Suprapubic skin (tissue), 4 donors: ENCODE measurements around the gene EPGN. TPM values are rescaled to one million over a fixed set of nuclear protein-coding genes. Genes with fewer than 3 reads are reported as not detected.

Experiments
- DNase-seq, 2 donors: peaks; one replicate each; pipeline ENCODE4 v3.0.0-alpha.2; 2019; ENCODE audit warnings: low spot score in 2 of 2
- H3K27ac ChIP-seq: fragments of 200-600 bp; sonication (generic); one replicate; pipeline ENCODE4 v1.5.1; 2019
- H3K27me3 ChIP-seq: fragments of 200-600 bp; sonication (generic); one replicate; pipeline ENCODE4 v1.5.1; 2019
- H3K36me3 ChIP-seq: fragments of 200-600 bp; sonication (generic); one replicate; pipeline ENCODE4 v1.5.1; 2019
- H3K4me1 ChIP-seq: fragments of 200-600 bp; sonication (generic); one replicate; pipeline ENCODE4 v1.5.1; 2019
- H3K4me3 ChIP-seq: fragments of 200-600 bp; sonication (generic); one replicate; pipeline ENCODE4 v1.5.1; 2019; ENCODE audit warnings: mild to moderate bottlenecking
- H3K9me3 ChIP-seq: fragments of 200-600 bp; sonication (generic); one replicate; pipeline ENCODE4 v1.5.1; 2019
- EP300 ChIP-seq: sonication (generic); formaldehyde crosslinking; IDR thresholded peaks from one replicate; pipeline ENCODE4 v1.6.1; 2017; ENCODE audit warnings: antibody characterized with exemption
- POLR2A ChIP-seq, 2 donors: fragments of 450-650 bp; IDR thresholded peaks; one replicate each; pipeline ENCODE4 v1.6.1; 2017; ENCODE audit warnings: antibody characterized with exemption in 2 of 2, mild to moderate bottlenecking in 2 of 2, moderate library complexity in 2 of 2
- POLR2AphosphoS5 ChIP-seq, 3 donors: sonication (generic); formaldehyde crosslinking; IDR thresholded peaks; one replicate each; pipeline ENCODE4 v1.6.1; 2017; ENCODE audit warnings: antibody characterized with exemption in 3 of 3
- WGBS: methylation state at CpG from one replicate; pipeline ENCODE4 v1.1.5; 2018; 5-methylcytosine and 5-hydroxymethylcytosine counted together
- total RNA-seq, 4 donors: library from RNA; depleted of rRNA; stranded (reverse); fragments of >200 nt; gene quantifications; one replicate each; pipeline ENCODE4 v1.1.0, GENCODE V29; 2016
- TF ChIP-seq, protein P1 (sequence below), 2 donors: fragments of 200-600 bp in 1 of 2; fragments of 450-650 bp in 1 of 2; sonication (generic) in 1 of 2; IDR thresholded peaks; one replicate each; pipeline ENCODE4 v1.5.1; 2016 to 2019; ENCODE audit warnings: antibody characterized with exemption in 2 of 2, mild to moderate bottlenecking in 1 of 2, moderate library complexity in 1 of 2

Gene EPGN
- total RNA-seq, 4 donors from 2014 or later: 8.8 to 28.2 (median 16.5) TPM

- H3K36me3 ChIP-seq: no peaks in the 10 kb centered on the region
- H3K4me1 ChIP-seq: no peaks in the 10 kb centered on the region
- TF ChIP-seq EP300: no peak
- H3K27me3 ChIP-seq: no peaks in the 10 kb centered on the region
- H3K9me3 ChIP-seq: no peaks in the 10 kb centered on the region
- no peak overlapping the region for H3K4me3 ChIP-seq
- DNase-seq: no peak
- H3K27ac ChIP-seq: no peak overlapping the region
Measured at GRCh38 chr4:74266081-74266480, 42.2 kb upstream of the EPGN start.

DNA sequence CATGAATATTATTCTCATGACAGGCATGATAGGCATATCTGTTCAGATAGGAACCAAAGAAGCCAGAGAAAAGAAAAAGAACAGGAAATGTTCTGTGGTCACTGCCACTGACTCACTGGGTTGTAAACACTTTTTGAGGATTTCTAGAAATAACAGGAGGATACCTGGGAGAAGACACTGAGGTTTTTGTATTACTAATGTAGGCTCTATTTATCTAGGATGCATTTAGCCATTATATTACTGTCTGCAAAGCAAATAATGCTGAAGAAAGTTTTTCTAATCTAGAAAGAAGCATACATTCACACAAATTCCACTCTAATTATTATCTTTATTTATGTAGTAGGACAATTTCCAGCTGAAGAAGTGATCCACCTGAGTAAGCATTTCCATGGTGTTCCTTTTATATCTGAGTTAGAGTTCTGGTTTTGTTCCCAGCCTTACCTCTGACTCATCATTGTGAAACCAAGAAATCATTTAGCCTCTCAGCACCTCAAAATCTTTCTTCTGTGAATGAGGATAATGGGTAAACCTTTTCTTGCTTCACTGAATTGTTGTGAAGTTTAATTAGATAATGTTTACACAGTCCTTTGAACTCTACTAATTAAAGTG is 40.2 kb upstream of the EPGN start:
- H3K9me3 ChIP-seq: no peaks in the 10 kb centered on the region
- no peaks in the 10 kb centered on the region for H3K36me3 ChIP-seq
- no peak overlapping the region for H3K27ac ChIP-seq
- no peak overlapping the region for H3K4me3 ChIP-seq
- DNase-seq: no peak
- TF ChIP-seq POLR2AphosphoS5 (IDR thresholded peaks at IDR 0.05) (no peak), POLR2A (IDR thresholded peaks at IDR 0.05) (no peak), EP300 (no peak)
- TF ChIP-seq, protein P1, sequence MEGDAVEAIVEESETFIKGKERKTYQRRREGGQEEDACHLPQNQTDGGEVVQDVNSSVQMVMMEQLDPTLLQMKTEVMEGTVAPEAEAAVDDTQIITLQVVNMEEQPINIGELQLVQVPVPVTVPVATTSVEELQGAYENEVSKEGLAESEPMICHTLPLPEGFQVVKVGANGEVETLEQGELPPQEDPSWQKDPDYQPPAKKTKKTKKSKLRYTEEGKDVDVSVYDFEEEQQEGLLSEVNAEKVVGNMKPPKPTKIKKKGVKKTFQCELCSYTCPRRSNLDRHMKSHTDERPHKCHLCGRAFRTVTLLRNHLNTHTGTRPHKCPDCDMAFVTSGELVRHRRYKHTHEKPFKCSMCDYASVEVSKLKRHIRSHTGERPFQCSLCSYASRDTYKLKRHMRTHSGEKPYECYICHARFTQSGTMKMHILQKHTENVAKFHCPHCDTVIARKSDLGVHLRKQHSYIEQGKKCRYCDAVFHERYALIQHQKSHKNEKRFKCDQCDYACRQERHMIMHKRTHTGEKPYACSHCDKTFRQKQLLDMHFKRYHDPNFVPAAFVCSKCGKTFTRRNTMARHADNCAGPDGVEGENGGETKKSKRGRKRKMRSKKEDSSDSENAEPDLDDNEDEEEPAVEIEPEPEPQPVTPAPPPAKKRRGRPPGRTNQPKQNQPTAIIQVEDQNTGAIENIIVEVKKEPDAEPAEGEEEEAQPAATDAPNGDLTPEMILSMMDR (IDR thresholded peaks at IDR 0.05): no peak
- H3K27me3 ChIP-seq: no peaks in the 10 kb centered on the region
- no peaks in the 10 kb centered on the region for H3K4me1 ChIP-seq

DNA sequence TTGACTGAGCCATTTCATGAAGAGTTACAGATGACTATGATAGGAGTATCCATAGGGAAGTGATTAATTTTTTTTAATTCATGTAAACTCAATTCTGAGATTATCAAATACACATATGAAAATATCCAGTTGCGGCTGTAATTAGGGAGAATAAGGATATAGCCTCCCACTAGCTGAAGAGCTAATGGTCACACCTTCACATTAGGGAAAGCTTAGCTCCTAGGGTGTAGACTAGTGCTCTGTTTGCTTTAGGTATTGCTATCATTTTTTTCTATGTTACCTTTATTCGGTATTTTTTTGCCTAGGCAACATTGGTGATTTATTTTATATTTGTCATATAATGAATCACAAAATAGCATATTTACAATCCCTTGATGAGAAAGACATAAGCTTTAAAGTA is 39.6 kb upstream of the EPGN start:
- no peaks in the 10 kb centered on the region for H3K27me3 ChIP-seq
- 85% methylated on average over 2 of the region's 2 CpGs for WGBS
- TF ChIP-seq POLR2AphosphoS5 (IDR thresholded peaks at IDR 0.05) (no peak), POLR2A (IDR thresholded peaks at IDR 0.05) (no peak), EP300 (no peak)
- TF ChIP-seq, protein P1 (IDR thresholded peaks at IDR 0.05): no peak
- no peaks in the 10 kb centered on the region for H3K36me3 ChIP-seq
- no peak overlapping the region for H3K27ac ChIP-seq
- no peaks in the 10 kb centered on the region for H3K4me1 ChIP-seq
- no peak for DNase-seq
- no peak overlapping the region for H3K4me3 ChIP-seq
- H3K9me3 ChIP-seq: no peaks in the 10 kb centered on the region

DNA sequence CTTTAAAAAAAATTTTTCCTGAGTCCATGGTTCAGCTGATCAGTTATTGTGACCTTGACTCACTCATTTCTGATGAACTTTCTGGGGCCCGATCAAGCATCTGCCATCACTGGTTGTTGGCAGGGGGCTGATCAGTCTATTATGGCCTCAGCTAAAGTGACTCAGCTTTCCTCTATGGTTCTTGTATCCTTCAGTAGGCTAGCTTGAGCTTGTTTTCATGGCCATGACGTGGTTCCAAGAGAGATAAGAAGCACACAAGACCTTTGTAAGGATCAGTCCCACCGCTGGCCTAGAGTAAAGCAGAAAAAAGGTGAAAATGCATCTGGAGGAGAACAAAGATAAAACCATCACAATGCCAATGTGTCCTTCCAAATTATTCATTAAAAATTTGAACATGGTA is 29.8 kb upstream of the EPGN start:
- Histone ChIP-seq H3K36me3 (no peaks in the 10 kb centered on the region), H3K27ac (no peak overlapping the region), H3K4me3 (no peak overlapping the region), H3K27me3 (no peaks in the 10 kb centered on the region), H3K4me1 (no peaks in the 10 kb centered on the region), H3K9me3 (no peaks in the 10 kb centered on the region)
- no peak for DNase-seq
- TF ChIP-seq POLR2AphosphoS5 (IDR thresholded peaks at IDR 0.05): no peak
- no peak for TF ChIP-seq EP300
- TF ChIP-seq, protein P1 (IDR thresholded peaks at IDR 0.05): no peak
- no peak for TF ChIP-seq POLR2A (IDR thresholded peaks at IDR 0.05)
- WGBS: 84% methylated on average over 3 of the region's 3 CpGs

DNA sequence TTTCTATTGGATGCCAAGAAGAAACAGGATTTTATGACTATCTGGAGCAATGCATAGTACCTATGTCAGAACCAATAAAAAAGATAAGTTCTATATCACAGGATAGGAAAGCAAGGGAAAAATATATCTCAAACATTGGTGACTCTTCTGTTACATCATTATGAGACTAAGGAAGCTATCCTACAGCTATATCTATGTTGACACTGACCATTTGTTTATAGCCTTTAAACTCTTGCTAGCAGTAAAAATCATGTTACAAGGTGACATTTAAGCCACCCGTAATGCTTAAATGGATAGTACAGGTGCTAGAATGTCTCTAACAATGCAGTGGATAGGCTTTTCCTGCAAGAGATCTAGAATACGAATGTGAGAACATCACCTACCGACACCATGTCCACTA is 28.6 kb upstream of the EPGN start:
- Histone ChIP-seq H3K27ac (no peak overlapping the region), H3K4me1 (no peaks in the 10 kb centered on the region), H3K27me3 (no peaks in the 10 kb centered on the region), H3K4me3 (no peak overlapping the region), H3K36me3 (no peaks in the 10 kb centered on the region), H3K9me3 (no peaks in the 10 kb centered on the region)
- TF ChIP-seq, protein P1 (IDR thresholded peaks at IDR 0.05): no peak
- TF ChIP-seq EP300: no peak
- TF ChIP-seq POLR2A (IDR thresholded peaks at IDR 0.05): no peak
- TF ChIP-seq POLR2AphosphoS5 (IDR thresholded peaks at IDR 0.05): no peak
- 98% methylated on average over 3 of the region's 3 CpGs for WGBS
- DNase-seq: no peak

DNA sequence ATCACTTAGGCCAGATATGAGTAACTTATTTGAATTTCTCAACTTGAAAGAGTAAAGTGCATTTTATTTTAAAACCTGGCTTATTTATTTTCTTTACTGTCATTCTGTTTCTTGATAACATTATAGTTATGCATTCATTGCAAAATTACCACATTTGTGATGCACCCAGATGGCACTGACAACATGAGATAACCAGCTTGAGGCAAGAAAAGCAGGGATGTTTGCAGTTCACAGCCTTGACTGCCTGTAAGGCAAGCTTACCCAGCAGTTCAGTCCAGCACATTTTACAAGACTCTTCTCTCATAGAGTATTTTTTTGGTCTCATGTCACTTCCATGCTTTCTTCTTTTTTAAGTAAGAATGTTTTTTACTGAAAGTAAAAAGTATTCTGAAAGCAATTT is 25.3 kb upstream of the EPGN start:
- TF ChIP-seq, protein P1 (IDR thresholded peaks at IDR 0.05): no peak
- TF ChIP-seq EP300 (no peak), POLR2A (IDR thresholded peaks at IDR 0.05) (no peak)
- Histone ChIP-seq H3K4me1 (no peaks in the 10 kb centered on the region), H3K27ac (peak overlapping the region; percentile 3), H3K4me3 (no peak overlapping the region), H3K9me3 (no peaks in the 10 kb centered on the region), H3K27me3 (no peaks in the 10 kb centered on the region), H3K36me3 (no peaks in the 10 kb centered on the region)
- DNase-seq: no peak
